Epithelial cell of esophagus (primary cell): Measurements from ENCODE around the gene FSTL3.

Source experiments
- DNase-seq: peaks from one replicate; pipeline ENCODE4 v3.0.0; 2010; ENCODE audit warnings: low read depth
- H3K4me3 ChIP-seq: 2 replicates; pipeline ENCODE4 v1.5.1; 2011; ENCODE audit warnings: mild to moderate bottlenecking, low read length, control low read depth
- CTCF ChIP-seq: IDR thresholded peaks from 2 replicates; pipeline ENCODE4 v1.5.1; 2011; ENCODE audit warnings: low read depth, mild to moderate bottlenecking, low read length, control low read depth, inconsistent platforms; ENCODE audit not compliant: insufficient read depth; ENCODE audit errors: missing control alignments

The FSTL3 gene

DNA sequence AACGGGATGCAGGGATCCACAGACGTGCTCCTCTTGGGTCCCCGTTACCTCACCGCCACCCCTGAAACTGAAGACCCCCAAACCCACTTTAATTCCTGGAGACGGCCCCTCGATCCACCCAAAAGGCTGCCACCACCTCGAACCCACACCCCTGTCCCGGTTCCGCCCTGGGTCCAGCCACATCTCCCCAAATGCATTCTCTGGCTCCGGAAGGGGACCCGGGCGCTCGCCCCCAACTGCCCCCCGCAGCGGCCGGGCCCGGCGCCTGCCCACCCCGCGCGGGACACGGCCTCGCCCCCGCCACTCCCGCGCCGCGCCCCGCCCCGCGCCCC lies 219 bp upstream of the FSTL3 start:
- TF ChIP-seq CTCF = no peak
- no peak for DNase-seq

DNA sequence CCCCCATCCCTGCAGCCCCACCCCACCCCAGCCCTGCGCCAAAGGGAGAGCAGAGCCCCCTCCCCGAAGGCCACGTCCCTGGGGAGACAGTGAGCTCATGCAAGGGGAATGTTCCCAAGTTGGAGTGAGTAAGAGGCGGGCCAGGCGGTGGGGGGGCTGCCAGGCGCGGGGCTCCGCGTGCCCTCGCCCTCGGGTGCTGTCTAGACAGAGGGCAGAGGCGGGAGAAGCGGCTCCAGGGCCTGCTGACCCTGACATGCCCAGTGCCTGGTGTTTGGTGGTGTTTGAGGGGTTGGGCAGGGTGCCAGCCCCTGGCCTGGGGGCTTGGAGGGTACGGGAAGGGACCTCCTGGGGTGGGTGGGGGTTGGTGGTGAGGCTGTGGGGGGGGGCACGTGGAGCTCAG lies 1.0 kb downstream of the FSTL3 start:
- DNase-seq = peak; percentile 86
- TF ChIP-seq CTCF = no peak
- peak overlapping the region; percentile 84 for H3K4me3 ChIP-seq

More for the DNA sequence above, 219 bp upstream of the FSTL3 start:
- H3K4me3 ChIP-seq = peak overlapping the region; percentile 43

DNA sequence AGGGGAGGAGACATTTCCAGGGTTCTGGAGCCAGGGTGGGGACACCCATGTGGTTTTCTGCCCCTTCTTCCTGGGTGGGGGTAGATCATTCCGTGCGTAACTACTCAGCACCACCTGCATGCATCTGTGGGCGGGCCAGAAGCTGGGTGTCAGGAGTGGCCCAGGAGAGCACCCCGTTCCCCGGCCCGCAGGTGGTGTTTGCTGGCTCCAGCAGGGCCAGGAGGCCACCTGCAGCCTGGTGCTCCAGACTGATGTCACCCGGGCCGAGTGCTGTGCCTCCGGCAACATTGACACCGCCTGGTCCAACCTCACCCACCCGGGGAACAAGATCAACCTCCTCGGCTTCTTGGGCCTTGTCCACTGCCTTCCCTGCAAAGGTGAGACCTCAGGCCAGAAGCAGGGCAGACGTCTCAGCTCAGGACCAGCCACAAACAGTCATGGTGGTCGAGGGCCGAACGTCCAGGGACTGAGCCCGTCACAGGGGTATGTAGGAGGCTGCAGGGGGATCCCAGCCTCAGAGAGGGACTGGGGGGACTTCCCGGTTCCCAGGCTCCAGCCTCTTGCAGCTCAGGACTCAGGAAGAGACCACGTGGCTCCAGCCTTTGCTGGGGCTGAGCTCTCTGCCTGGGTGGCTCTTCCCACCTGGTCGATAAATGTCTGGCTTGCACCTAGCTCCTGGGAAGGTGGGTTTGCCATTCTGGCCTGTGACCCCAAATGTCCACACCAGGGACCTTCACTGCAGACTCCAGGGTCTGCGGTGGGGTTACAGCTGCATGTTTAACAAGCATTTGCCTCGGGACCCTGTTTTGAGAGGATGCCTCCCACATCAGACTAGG lies 1.6 kb downstream of the FSTL3 start:
- TF ChIP-seq CTCF = no peak
- peak; percentile 72 for DNase-seq
- H3K4me3 ChIP-seq = peak overlapping the region; percentile 84

DNA sequence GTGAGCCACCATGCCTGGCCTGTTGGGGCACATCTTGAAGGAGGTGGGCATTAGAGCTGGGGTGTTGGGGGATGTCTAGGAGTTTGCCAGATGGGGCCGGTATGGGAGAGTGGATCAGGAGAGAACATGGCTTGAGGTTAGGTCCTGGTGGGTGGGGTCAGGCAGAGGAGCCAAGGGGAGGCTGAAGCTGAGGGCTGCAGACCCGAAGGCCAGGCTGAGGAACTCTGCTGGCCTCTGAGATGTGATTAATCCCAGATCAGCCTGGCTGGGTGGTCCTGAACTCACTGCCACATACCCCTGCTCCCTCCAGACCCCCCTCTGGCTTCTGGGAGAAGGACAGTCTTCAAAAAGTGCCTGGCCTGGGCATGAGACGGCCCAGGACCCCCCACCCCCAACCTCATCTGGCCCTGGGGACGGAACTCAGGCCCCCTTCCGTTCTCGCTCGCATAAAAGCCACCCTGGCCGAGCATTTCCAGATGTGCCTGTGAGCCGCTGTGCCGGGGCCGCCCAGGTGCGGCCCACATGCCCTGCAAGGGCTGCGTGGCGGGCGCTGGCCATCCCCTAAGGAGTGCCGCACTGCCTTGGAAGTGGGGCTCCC lies 2.7 kb downstream of the FSTL3 start:
- H3K4me3 ChIP-seq = peak overlapping the region; percentile 44
- no peak for TF ChIP-seq CTCF
- no peak for DNase-seq

DNA sequence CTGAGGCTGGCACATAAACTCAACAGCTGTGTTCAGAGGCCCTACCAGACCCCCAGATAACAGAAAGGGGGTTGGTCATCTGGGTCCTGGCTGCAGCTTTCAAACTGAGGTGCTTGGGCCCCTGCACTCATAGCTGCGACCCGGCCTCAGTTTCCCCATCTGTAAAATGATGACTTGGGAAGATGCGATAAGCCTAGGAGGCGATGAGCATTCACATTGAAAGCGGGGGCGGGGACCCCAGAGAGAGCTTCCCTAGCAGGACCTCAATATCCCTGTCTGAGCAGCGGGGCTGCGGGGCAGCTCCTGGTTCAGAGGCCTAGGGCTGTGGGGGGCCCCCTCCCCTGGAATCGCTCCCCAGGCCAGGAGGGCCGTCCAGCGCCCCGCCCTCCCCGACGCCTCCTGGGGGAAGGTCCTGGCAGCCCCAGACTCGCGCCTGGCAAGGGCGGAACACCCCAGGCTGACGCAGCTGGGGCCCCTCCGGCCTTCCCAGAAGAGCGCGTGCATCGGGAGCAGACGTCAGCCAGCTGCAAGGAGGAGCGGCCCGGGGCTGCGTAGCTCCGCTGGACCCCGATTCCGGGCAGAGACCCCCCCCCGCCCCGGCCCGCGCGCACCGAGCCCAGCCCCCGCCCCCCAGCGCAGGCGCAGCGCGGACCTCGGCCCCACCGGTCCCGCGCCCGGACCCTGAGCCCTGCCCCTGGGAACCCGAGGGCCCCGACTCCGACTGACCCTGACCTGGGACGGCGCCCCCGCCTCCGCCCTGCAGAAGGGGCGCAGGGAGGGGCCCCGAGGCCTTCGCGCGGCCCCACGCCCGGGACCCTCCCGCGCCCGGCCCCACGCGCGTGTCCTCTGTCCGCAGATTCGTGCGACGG lies 3.5 kb downstream of the FSTL3 start:
- TF ChIP-seq CTCF = no peak
- peak; percentile 76 for DNase-seq
- H3K4me3 ChIP-seq = peak overlapping the region; percentile 44

DNA sequence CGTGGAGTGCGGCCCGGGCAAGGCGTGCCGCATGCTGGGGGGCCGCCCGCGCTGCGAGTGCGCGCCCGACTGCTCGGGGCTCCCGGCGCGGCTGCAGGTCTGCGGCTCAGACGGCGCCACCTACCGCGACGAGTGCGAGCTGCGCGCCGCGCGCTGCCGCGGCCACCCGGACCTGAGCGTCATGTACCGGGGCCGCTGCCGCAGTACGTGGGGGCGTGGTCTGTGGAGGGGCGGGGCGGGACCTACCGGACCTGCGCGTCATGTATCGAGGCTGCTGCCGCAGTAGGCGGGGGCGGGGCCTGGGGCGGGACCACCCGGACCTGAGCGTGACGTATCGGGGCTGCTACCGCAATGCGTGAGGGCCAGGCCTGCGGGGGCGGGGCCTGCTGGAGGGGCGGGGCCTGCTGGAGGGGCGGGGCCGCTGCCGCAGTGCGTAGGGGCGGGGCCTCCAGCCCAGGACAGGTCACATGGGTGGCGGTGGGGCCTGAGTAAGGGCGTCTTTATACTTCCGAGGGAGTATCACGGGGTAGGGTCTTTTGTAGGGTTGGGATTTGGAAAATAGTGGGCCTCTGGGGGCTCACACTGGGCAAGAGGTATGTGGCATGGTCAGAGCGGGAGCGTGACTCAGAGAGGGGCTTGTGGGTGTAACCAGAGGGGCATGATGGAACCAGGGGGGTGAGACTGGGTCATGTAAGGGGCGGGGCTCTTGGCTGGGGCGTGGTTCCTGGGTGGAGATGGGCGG lies 4.3 kb downstream of the FSTL3 start:
- DNase-seq = peak; percentile 99
- no peak for TF ChIP-seq CTCF
- H3K4me3 ChIP-seq = peak overlapping the region; percentile 46
